PC-3 (cell line): ENCODE measurements around the gene DIP2C. TPM values are rescaled to one million over a fixed set of nuclear protein-coding genes. Genes with fewer than 3 reads are reported as not detected.

ENCODE experiments used
- ATAC-seq: fragments of 200-7000 bp; cut with Tn5 transposase; 2 replicates; pipeline ENCODE4 v1.9.1; 2020; ENCODE audit warnings: mild to moderate bottlenecking, moderate library complexity
- BruUV-seq: library from RNA; stranded (reverse); fragments of 400-500 nt; replicated peaks from 2 replicates; lab custom pipeline; 2021; lab: Mats Ljungman, UMichigan
- CTCF ChIA-PET: fragments of 300-600 bp; sonication (Branson Sonifier 250); formaldehyde crosslinking; loops from one replicate; lab custom pipeline; 2022; ENCODE audit warnings: antibody characterized with exemption; lab: Charles Lee
- POLR2A ChIA-PET: fragments of 300-600 bp; sonication (Branson Sonifier 250); formaldehyde crosslinking; loops from one replicate; lab custom pipeline; 2022; ENCODE audit warnings: antibody characterized with exemption; ENCODE audit not compliant: unreplicated experiment; lab: Charles Lee
- DNase-seq: peaks from one replicate; pipeline ENCODE4 v3.0.0-alpha.2; 2015
- H2AFZ ChIP-seq: fragments of 300-600 bp; sonication (generic); 2 replicates; pipeline ENCODE4 v1.6.0; 2016; ENCODE audit warnings: antibody characterized with exemption, low read length
- H3F3A ChIP-seq: fragments of 300-600 bp; sonication (generic); one replicate; pipeline ENCODE4 v1.6.0; 2017; ENCODE audit warnings: antibody characterized with exemption, low read length, control low read depth, mild to moderate bottlenecking; ENCODE audit not compliant: unreplicated experiment
- H3K27ac ChIP-seq: fragments of 300-600 bp; sonication (generic); 2 replicates; pipeline ENCODE4 v1.5.1; 2016; ENCODE audit warnings: mild to moderate bottlenecking, low read length
- H3K27me3 ChIP-seq: fragments of 300-600 bp; sonication (generic); 2 replicates; pipeline ENCODE4 v1.6.1; 2016; ENCODE audit warnings: low read length, mixed read lengths
- H3K36me3 ChIP-seq: fragments of 300-600 bp; sonication (generic); 2 replicates; pipeline ENCODE4 v1.6.1; 2016; ENCODE audit warnings: low read depth, mixed run types, low read length, mixed read lengths
- H3K4me1 ChIP-seq: fragments of 300-600 bp; sonication (generic); 2 replicates; pipeline ENCODE4 v1.5.1; 2016; ENCODE audit warnings: low read length; ENCODE audit not compliant: insufficient read depth
- H3K4me2 ChIP-seq: fragments of 300-600 bp; sonication (generic); 2 replicates; pipeline ENCODE4 v1.6.0; 2016; ENCODE audit warnings: low read length
- H3K4me3 ChIP-seq: fragments of 300-600 bp; sonication (generic); 2 replicates; pipeline ENCODE4 v1.5.1; 2016; ENCODE audit warnings: mild to moderate bottlenecking, low read length, mixed read lengths
- H3K79me2 ChIP-seq: fragments of 300-600 bp; sonication (generic); 2 replicates; pipeline ENCODE4 v1.6.1; 2017; ENCODE audit warnings: low read length, mixed read lengths
- H3K9ac ChIP-seq: fragments of 300-600 bp; sonication (generic); 2 replicates; pipeline ENCODE4 v1.6.0; 2016; ENCODE audit warnings: mild to moderate bottlenecking, low read length
- H3K9me2 ChIP-seq: fragments of 300-600 bp; sonication (generic); replicated peaks from 2 replicates; pipeline ENCODE4 v1.6.1; 2016; ENCODE audit warnings: mixed run types, low read length, mixed read lengths
- H3K9me3 ChIP-seq: fragments of 300-600 bp; sonication (generic); 2 replicates; pipeline ENCODE4 v1.6.1; 2016; ENCODE audit warnings: low read length, mixed read lengths
- H4K20me1 ChIP-seq: fragments of 300-600 bp; sonication (generic); 2 replicates; pipeline ENCODE4 v1.6.1; 2016; ENCODE audit warnings: low read length, mixed read lengths
- EZH2 ChIP-seq: fragments of 300-600 bp; sonication (generic); IDR thresholded peaks from one replicate; pipeline ENCODE4 v1.6.1; 2017; ENCODE audit warnings: antibody characterized with exemption, mild to moderate bottlenecking, low read length; ENCODE audit not compliant: unreplicated experiment
- EZH2phosphoT487 ChIP-seq: fragments of 300-600 bp; sonication (generic); IDR thresholded peaks from 2 replicates; pipeline ENCODE4 v1.6.1; 2018; ENCODE audit warnings: mild to moderate bottlenecking, antibody characterized with exemption, low read length, borderline replicate concordance
- intact Hi-C: fragments of 100-400 bp; cut with micrococcal nuclease; formaldehyde crosslinking; loops from 2 replicates; pipeline ENCODE4 v1.9.0; 2023
- total RNA-seq: library from RNA; depleted of rRNA; stranded (reverse); fragments of >200 nt; gene quantifications from 2 replicates; pipeline ENCODE4 v1.2.3, GENCODE V29; 2014
- TF ChIP-seq, protein P1 (sequence below): fragments of 300-600 bp; sonication (generic); conservative IDR thresholded peaks from 2 replicates; pipeline ENCODE4 v1.5.1; 2017; ENCODE audit warnings: antibody characterized with exemption, low read depth, mild to moderate bottlenecking, low read length

The DIP2C gene
- total RNA-seq, 1 experiment from 2014 or later, result 3.1 TPM

DNA sequence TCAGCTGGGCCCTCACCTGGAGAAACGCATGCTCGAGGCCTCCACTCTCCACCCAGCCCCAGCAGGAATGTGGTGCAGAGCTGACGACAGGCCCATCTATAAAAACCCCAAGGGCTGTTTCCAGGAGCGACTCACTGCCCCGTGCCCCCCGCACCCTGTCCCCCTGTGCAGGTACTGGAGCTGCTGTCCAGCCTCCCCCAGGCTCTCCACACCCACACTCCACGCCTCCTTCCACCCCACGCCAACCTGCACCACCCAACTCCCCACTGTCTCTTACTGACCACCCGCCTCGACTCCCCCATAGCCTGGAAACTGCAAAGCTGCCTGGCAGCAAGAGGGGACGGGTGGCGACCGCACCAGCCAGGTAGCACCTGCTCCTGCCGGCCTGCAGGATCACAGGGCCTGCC, 43.3 kb downstream of the DIP2C start:
- H3K4me2 ChIP-seq, result no peak overlapping the region
- CTCF ChIA-PET, result no interaction called here
- POLR2A ChIA-PET, result no interaction called here
- no peak overlapping the region for H3K4me3 ChIP-seq
- TF ChIP-seq EZH2phosphoT487 (no peak), EZH2 (no peak)
- TF ChIP-seq, protein P1, sequence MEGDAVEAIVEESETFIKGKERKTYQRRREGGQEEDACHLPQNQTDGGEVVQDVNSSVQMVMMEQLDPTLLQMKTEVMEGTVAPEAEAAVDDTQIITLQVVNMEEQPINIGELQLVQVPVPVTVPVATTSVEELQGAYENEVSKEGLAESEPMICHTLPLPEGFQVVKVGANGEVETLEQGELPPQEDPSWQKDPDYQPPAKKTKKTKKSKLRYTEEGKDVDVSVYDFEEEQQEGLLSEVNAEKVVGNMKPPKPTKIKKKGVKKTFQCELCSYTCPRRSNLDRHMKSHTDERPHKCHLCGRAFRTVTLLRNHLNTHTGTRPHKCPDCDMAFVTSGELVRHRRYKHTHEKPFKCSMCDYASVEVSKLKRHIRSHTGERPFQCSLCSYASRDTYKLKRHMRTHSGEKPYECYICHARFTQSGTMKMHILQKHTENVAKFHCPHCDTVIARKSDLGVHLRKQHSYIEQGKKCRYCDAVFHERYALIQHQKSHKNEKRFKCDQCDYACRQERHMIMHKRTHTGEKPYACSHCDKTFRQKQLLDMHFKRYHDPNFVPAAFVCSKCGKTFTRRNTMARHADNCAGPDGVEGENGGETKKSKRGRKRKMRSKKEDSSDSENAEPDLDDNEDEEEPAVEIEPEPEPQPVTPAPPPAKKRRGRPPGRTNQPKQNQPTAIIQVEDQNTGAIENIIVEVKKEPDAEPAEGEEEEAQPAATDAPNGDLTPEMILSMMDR, result no peak
- no TSS peak for BruUV-seq
- H3K27ac ChIP-seq, result no peak overlapping the region
- no peaks in the 10 kb centered on the region for H3K36me3 ChIP-seq
- DNase-seq (no peak), ATAC-seq (no peak; the same call in 1 of the 2 replicates)
- H3K4me1 ChIP-seq, result no peaks in the 10 kb centered on the region
- H4K20me1 ChIP-seq, result no peaks in the 10 kb centered on the region
- no peak overlapping the region for H2AFZ ChIP-seq
- H3K9me2 ChIP-seq, result no peaks in the 10 kb centered on the region
- no peaks in the 10 kb centered on the region for H3K27me3 ChIP-seq
- intact Hi-C loops, result no loop called here
- H3F3A ChIP-seq, result no peaks in the 10 kb centered on the region
- H3K79me2 ChIP-seq, result no peaks in the 10 kb centered on the region
- H3K9ac ChIP-seq, result no peak overlapping the region
- H3K9me3 ChIP-seq, result no peaks in the 10 kb centered on the region

- Histone ChIP-seq H3K79me2 (no peaks in the 10 kb centered on the region), H3K4me1 (no peaks in the 10 kb centered on the region), H3K4me3 (no peak overlapping the region), H3K9me3 (no peaks in the 10 kb centered on the region), H3K9ac (no peak overlapping the region), H3K36me3 (no peaks in the 10 kb centered on the region), H2AFZ (no peak overlapping the region), H3K4me2 (no peak overlapping the region), H3K27me3 (no peaks in the 10 kb centered on the region), H3K9me2 (no peaks in the 10 kb centered on the region), H3F3A (no peaks in the 10 kb centered on the region), H3K27ac (no peak overlapping the region), H4K20me1 (no peaks in the 10 kb centered on the region)
- CTCF ChIA-PET, result no interaction called here
- ATAC-seq, result no peak
- POLR2A ChIA-PET, result no interaction called here
- intact Hi-C loops, result no loop called here
- no peak for DNase-seq
- TF ChIP-seq, protein P1, result no peak
- no peak for TF ChIP-seq EZH2phosphoT487
- TF ChIP-seq EZH2, result no peak
- no TSS peak for BruUV-seq
These were observed 44.5 kb downstream of the DIP2C start for GRCh38 chr10:644943-645334.

GRCh38 chr10:644076-644942, 45.2 kb downstream of the DIP2C start:
- no peak for ATAC-seq
- H3K4me2 ChIP-seq, result no peak overlapping the region
- no peaks in the 10 kb centered on the region for H3F3A ChIP-seq
- no TSS peak for BruUV-seq
- no peaks in the 10 kb centered on the region for H3K36me3 ChIP-seq
- H2AFZ ChIP-seq, result no peak overlapping the region
- no peaks in the 10 kb centered on the region for H3K9me3 ChIP-seq
- no peak overlapping the region for H3K27ac ChIP-seq
- intact Hi-C loops, result no loop called here
- H3K27me3 ChIP-seq, result no peaks in the 10 kb centered on the region
- H3K4me1 ChIP-seq, result no peaks in the 10 kb centered on the region
- ChIA-PET CTCF (no interaction called here), POLR2A (no interaction called here)
- DNase-seq, result no peak
- H3K79me2 ChIP-seq, result no peaks in the 10 kb centered on the region
- no peaks in the 10 kb centered on the region for H4K20me1 ChIP-seq
- no peaks in the 10 kb centered on the region for H3K9me2 ChIP-seq
- TF ChIP-seq EZH2phosphoT487 (no peak), EZH2 (no peak)
- TF ChIP-seq, protein P1, result no peak
- H3K4me3 ChIP-seq, result no peak overlapping the region
- H3K9ac ChIP-seq, result no peak overlapping the region
